NCI-H2081 treated with DMSO at 0.1 percent for 48 hours (cell line): ENCODE measurements around the gene MAML3.
A peak's percentile ranks its signal among the peaks of the same experiment; 100 is the strongest.

Experiments used
- DNase-seq: peaks from one replicate; lab custom pipeline; 2025; lab: John Stamatoyannopoulos, UW

Gene MAML3

DNA sequence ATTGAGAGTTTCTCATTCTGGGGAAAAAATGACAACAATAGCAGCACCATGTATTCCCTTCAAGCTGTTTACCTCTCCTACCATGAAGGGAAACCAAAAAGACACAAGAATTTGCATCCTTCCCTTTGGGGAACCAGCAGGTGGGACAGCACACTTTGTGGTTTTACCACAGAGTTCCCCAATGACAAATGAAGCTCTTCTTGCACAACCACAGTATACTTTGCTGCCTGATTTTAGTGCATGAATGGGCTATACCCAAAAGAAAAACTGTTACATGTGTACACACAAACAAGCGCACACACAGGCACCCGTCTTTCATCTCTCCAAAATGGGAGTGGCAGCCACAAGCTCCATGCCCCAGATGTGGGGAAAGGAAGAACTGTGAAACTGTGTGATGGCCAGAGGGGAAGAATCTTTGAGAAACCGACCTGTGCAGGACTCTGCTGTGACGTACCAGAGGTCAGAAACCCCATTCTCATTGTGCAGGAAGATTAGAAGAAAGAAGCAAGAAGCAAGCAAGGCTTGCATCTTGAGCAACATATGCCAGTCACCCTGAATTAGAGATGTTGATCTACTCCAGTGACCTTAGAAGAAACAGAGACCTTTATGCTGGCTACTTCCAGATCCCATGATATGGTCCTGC, 2.7 kb upstream of the MAML3 start:
- DNase-seq: no peak

DNA sequence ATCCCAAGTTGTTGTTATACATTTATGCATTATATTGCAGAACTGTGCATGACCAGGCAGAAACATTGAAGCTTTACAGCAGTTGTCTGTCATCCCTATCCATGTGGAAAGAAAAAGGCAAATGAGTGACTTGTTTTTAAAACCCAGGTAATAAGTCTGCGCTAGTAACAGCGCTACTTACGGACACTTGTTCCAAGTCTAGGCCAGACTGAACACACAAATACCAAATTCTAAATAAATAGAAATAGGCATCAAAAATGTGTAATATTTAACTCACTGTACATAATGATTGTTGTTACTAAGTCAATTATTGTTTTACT, 548 bp upstream of the MAML3 start:
- peak; percentile 35 for DNase-seq

DNA sequence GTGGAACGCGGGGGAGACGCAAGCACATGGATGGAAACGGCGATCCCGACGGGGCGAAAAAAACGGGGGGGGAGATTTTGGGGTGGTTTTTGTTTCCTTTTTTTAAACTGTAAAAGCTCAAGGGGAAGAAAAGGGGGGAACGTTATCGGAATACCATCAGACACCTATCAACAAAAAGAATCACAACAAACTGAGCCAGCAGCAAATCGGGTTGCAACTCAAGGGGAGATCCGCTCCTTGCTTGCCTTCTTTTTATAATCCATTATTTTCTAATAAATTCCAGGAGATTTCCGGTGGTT, 616 bp downstream of the MAML3 start:
- DNase-seq: no peak

DNA sequence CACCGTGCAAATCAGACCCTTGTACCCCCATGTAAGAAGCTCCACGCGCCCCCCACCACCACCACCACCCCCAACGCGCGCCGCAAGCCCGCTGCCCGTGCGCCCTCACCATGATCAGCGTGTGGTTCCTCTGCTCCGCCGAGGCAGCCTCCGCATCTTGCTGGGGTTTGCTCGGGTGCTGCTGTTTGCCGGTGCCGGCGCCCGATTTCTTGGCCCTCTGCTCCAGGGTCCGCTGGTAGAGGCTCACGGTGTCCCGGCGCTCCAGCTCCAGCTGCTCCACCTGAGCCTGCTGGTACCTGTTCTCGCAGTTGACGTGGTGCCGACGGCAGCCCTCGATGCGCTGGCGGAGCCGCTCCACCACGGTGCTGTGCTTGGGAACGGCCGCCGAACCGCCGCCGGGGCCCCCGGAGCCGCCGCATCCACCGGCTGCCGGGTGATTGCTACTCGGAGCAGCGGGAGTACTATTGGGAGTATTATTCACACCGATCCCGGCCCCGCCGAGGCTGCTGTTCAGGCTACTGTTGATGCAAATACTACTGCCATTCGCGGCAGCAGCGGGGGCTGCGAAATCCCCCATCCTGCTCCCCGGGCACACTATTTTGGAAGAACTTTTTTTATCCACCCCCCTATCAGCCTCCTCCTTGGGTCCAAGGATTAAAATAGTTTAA, 1.1 kb downstream of the MAML3 start:
- no peak for DNase-seq

DNA sequence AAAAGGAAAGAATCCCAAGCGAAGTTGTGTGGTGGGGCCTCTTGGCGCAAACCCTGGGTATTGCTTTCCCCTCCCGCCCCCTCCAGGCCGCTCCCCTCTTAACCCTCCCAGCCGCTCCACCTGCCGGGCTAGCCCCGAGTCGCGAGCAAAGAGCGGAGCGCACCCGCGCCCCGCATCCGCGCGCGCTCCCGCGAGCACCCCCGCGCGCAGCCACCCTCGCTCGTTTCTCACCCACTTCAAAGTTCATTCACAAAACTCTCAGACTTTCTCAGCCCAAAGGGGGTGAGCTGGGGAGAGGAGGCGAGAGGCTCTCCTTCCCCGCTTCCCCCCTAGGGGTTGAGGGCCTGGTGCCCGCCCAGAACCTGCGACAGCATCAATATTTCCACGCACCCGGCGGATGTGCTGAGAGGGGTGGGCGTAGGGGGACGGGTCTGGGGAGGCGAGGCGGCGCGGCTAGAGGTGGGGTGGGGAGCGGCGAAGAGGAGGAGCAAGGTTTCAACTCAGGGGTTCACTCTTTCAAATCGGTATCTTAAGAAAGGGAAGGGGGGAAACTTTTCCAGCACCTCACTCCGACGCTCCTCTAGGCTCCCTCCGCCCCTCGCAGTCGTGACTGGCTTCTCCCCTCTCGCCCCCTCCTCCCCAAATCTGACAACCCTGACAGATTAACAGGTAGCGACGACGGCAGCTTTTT, 1.8 kb downstream of the MAML3 start:
- no peak for DNase-seq

DNA sequence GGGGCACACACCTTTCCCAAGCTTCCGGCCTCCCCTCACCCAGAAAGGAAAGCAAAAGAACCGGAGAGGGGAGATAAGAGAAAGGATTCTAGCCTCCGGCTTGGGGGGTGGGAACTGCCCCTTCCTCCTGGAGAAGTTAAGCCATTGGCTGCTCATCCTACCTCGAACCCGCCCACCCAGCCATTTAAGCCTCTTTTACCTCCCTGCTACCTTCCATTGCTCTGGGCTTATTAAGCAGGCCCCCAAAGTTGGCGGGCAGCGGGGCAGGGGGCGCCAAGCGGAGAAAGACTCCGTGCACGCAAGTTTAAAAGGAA, 2.3 kb downstream of the MAML3 start:
- DNase-seq: peak; percentile 79

DNA sequence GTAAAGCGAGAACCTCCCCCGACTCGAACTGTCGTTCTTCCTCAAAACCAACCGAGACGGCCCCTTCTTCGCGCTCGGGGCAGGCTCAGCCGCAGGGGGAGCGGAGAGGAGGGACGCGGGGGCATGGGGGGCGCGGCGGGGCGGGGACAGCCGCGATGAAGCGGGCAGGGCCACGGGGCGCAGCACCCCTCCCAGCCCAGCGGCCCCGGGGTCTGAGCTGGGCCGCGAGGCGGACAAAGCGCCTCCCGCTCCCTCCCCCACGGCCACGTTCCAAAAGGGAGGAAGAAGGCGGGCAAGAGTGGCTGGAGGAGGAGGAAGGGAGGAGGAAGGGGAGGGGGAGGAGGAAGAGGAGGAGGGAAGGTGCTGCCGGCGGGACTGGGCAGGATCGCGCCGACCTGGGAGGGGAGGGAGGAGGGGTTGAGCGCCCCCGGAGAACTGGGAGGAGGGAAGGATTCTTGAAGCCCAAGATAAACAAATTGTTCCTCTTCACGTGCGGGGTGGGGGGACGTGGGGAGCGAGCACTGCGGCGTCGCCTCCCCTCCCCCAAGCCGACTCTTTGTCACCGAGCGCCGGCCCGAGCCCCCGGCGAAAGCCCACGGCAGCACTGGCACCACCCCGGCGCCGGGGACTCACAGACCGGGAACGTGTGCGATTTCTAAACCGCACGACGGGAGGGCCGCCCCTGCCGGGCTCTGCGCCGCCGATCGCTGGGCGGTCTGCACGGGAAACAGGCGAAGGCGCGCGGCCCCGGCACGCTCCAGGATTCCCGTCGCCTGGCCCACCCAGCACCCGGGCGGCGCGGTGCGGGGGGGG, 2.9 kb downstream of the MAML3 start:
- DNase-seq: no peak

DNA sequence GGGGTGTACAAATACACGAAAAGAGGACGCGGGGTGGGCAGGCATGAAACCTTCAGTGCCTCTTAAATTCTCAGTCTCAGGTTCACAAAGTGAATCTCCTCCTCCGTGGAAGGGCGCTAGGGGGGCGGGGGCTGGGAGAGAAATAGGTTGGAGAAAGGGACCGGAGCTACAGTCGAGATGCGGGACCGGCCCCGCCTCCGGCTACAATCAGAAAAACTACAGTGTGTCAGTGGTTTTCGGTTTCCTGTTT, 3.4 kb downstream of the MAML3 start:
- DNase-seq: peak; percentile 49

DNA sequence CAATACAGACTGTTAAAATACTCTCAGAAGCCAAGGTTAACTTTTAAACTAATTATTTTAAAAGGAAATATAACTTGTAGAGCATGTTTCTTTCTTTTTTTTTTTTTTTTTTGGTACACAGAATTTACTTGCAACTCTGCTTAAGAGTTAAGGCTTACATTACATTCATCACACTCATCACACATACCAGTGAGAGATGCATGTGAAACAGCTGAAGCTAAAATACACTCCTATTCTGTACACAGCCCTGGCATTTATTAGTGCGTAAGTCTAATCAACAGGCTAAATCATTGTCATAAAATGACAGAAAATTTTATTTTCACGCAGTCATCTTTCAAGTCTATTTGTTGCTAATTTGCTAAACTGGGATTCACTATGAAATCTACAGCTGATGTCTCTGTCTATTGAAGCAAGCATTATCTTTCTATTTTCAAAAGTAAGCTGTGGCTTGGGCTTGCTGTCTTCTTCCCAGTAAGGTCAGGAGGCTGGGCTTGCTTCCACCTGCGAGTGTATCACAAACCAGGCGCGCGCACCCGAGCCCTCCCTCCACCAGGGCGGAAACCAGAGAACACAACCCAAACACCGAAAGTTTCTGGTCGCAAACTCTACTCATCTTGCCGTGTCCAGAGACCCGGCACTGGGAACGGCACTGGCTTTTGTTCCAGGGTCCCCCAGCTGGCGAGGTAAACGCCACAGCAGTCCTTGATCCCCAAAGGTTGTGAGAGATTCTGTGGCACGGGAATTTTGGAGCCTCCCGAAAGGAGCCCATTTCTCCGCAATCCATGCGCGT, 3.9 kb downstream of the MAML3 start:
- no peak for DNase-seq

DNA sequence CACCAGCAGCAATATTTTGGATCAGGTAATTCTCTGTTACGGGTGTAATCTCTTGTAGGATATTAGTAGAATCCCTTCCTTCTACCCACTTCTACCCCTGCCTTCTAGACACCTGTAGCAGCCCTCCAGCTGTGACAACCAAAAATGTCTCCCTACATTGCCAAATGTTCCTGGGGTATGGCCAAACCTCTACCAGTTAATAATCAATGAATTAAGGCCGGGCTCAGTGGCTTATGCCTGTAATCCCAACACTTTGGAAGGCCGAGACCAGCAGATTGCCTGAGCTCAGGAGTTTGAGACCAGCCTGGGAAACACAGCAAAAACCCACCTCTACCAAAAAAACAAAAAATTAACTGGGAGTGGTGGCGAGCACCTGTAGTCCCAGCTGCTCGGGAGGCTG, 9.9 kb downstream of the MAML3 start:
- no peak for DNase-seq

DNA sequence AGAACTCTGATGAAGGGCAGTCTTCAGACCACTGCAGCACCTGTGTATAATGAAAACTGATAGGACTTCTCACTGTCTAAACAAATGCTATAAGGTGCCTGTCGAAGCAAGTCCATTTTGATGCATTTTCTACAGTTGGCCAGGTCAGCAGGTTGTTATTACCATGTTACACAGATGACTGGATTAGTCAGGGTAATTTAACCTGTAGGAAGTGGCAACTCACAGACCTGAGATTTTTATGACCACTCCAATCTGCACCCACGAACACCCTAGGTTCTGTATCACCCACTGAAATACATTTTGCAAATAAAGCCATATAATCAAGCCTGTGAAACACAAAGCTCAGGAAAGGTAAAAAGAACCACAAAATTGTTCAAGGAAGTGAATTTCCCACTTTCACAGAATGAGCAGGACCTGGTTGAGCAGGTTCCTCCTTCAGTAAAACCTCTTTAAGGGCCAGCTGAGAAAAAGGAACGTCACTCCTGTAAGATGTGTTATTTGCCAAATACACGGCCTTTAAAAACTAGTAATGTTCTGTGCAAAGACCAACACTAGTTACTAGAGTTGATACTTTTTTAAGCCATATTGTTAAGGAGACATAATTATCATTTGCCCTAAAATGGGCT, 12.7 kb downstream of the MAML3 start:
- DNase-seq: peak; percentile 59

DNA sequence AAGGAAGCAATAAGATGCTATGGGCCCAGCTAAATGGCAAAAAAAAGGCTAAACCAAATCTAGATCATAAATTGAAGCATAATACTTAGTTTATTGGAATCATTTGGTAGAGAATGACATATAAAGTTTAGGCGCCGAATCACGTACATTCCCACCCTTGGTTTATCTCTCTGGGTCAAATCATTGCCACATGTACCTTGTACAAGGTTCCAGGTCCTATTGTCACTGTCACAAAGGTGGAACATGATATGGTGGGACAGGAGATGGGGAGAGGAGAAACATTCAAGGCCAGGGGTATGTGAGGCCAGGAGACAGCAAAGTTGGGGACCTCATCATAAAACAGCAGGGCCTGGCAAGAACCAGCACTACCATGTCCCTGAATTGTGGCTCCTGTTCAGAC, 13.4 kb downstream of the MAML3 start:
- DNase-seq: no peak

DNA sequence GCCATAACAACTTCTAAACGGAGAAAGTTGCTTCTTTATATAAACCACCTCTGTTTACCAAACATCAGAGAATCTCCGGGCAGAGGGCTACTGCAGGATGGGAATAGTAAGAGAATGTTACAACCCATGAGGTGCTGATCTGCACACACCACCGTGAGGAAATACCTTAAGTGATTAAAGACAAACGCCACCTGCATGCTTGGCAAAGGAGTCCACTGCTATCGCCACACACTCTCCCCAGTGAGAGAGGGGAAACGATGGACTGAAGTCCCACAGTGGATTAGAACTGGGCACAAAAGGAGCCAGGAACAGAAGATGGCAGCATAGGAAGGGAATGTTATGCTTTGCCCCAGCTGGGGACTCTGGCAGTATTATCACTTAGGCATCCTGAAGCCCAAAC, 15.6 kb downstream of the MAML3 start:
- no peak for DNase-seq

DNA sequence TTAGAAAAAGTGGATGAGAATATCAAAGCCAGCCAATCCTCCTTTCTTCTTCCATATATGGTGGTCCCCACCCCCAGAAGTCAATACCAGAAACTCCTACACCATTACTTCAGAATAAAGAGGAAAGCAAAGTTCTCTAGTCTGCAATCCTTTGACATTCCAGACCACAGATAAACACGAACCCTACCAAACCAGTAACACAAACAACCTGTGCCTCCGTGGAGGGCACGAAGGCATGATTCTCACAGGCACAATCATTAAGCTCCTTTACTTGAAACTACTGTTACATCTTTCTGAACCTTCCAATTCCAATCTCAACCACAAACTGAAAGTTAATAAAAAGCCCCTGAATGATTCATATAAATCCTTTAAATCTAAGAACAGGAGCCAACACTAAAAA, 16.3 kb downstream of the MAML3 start:
- no peak for DNase-seq

DNA sequence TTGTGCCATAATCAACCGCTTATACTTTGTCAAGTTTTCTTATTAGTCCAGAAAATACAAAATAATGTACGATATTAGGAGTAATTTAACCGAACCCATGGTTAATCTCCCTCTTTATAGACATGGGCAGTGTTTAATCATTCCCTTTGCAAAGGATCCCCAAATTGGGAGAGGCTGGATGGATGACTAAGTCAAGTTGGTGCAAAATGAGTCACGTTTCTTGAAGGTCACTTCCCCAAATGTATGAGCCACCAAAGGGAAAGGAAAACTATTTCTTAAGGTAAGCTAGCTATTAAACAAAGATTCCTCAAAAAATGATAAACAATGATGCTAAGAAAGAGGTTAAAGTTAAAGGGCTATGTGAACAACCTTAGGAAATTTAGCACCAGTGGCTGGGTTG, 17.5 kb downstream of the MAML3 start:
- DNase-seq: no peak

DNA sequence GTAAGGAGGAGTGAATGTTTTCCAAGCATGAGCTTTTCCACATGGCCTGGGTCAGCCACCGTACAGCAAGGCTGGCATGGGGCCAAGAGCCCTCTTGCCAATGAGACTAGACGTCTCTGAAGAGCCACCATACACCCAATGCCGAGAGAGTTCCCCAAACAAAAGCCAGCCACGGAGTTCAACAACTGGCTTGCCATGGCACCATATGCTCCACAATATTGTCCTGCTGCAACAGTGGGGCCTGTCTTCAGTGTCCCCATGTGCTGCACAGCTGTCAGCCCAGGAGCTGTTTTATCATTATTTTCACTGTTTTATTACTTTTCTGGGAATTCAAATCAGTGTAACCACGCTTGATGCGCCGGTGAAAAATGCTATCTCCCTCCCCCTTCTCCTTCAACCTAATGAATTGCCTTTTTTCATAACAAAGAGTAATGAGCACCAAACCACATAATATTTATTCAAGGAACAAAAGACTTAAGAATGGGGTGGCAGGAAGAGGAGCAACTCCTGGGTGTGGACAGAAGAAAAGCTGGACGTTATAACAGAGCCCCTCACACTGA, 18.4 kb downstream of the MAML3 start:
- DNase-seq: no peak

DNA sequence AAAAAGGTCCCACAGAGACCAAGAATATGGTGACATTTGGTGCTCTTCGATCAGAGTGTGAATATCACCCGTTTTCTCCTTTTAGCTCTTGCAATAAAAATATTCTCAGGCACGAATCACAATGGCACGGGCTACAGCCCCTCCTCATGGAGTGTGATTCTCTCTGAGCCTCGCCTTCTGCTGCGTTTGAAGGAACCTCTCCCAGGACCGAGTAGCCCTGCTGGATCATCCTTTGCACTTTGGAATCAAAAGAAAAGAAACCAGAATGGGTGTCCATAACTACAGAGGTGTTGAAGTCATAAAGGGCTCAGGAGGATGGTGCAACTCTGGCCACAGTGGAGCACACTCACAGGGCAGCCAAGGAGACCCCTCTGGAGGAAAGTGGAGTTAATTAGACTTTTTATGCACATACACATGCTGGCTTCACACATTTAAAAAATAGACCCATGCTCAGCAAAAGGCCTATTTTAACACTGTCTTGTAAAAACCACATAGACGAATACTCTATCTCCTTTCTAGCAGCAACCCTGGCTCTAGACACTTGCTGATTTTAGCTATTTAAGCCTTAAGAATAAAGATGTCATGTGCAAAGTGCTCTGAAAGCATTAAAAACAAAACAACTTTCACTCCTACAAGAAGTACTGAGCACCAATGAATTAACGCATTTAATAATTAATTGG, 19.1 kb downstream of the MAML3 start:
- DNase-seq: no peak

DNA sequence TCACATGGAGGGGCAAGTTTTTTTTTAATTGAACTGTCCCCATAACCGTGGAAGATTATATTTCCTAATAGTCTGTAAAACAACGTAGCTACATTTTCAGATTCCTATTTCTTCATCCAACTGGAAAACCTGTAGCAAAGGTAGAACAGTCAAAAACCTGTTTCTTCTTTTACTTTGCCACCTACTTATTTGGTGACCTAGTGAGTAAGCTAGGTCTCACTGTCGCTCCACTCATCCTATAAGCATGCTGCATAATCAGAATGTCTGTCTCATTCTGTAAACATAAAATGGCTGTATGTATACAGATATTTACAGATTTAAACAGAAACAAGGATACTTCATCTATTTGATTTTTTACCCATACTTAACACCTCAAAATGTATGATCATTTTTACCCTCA, 20.4 kb downstream of the MAML3 start:
- no peak for DNase-seq

DNA sequence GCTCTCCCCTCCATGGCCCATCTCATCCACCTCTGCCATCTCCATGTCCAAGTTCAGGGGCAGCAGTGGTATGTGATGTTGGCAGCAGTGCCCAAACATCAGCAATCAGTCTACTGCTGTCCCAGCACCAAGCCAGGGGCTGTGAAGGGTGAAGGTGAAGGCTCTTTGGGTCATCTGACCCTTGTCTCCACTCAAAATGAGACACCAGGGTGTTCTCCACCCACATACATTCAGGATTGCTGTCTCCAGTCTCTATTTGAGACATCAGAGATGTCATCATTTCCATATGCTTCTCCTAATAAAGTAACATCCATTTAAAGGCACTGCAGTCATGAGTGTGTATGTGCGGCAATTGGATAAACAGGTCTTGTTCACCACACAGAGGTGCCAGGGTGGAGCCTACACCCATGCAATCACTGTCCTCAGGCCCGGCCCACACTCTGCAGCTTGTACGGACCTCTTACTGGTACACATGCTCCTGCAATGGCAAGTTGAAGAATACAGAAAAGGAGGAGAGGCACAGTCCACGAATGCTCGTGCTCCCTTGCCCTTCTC, 22.2 kb downstream of the MAML3 start:
- no peak for DNase-seq

DNA sequence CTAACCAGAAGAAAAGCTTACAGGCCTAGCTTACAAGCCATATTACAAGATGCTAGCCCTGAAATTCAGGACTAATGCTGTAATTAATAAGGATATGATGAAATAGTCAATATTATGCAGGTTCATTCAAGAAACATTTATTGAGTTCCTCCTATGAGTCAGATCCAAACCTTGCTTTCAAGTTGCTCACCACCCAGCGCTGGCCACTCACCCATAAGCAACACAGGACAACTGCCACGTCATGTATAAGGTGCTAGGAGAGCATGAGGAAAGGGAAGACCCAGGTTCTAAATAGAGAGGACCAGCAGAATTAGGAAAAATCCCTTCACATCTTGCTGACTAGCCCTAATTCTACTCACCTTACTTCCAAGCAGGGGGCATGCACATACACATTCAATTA, 23.3 kb downstream of the MAML3 start:
- DNase-seq: no peak

DNA sequence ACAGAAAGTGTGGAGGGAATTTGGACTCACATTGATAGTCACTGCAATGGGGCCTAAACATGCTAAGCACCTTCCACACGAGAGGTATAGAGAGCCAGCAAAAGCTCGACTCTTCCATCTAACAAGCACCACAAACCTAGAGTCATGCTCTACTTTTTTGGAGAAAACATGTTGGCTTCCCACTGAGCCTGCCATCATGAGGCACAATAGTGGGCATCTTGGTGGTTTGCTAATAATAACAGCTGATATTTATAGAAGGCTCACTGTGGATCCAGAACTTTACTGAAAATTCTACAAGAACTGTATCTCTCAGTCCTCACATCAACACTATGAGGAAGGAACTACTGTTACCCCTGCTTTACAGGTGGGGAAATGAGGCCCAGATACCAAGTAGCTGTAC, 26.6 kb downstream of the MAML3 start:
- no peak for DNase-seq
